NCI-H2227 (cell line): ENCODE results near the gene LRRC36.

Experiments used
- DNase-seq: peaks from one replicate; lab custom pipeline; 2025; ENCODE audit not compliant: unreplicated experiment; lab: John Stamatoyannopoulos, UW

The LRRC36 gene

GRCh38 chr16:67388591-67388990 lies 62.0 kb downstream of the LRRC36 start:
- no peak for DNase-seq

DNA sequence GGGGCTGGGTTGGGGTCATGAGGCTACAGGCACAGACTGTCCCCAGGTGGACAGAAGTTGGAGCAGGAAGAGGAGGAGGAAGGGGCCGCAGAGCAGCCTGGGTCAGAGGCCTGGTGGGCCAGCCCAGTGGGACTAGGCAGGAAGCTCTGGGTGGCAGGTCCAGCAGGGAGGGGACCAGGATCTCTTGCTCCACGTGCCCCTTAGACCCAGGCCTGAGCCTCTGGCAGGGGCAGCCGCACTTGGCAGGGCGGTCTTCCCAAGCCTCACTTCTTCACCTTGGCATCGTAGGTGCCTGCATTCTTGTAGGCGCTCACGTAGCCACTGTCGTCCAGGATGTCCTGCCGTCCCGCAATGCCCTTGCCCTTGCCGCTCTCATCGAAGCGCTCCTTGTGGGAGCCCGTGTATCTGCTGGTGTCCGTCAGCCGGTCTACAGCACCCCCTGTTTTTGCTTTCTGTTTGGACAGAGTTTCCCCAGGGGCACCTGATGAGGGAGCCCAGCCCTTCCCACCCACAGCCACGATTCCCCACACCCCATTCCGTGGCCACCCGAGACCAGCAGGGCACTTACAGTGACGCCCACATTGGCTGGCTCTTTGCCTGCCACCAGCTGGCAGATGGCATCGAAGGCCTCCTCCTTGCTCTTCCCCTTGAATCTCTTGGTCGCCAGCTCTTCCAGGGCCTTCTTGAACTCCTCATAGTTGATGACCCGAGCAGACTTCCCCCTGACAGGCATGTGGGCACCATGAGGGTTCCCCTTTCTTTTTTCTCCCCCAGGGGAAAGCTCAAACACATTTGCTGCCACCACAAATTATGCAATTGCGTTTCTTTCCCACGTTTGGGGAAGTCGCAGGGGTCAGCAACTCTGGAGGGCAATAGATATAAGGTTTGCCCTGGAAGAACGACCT lies 63.5 kb downstream of the LRRC36 start:
- no peak for DNase-seq

DNA sequence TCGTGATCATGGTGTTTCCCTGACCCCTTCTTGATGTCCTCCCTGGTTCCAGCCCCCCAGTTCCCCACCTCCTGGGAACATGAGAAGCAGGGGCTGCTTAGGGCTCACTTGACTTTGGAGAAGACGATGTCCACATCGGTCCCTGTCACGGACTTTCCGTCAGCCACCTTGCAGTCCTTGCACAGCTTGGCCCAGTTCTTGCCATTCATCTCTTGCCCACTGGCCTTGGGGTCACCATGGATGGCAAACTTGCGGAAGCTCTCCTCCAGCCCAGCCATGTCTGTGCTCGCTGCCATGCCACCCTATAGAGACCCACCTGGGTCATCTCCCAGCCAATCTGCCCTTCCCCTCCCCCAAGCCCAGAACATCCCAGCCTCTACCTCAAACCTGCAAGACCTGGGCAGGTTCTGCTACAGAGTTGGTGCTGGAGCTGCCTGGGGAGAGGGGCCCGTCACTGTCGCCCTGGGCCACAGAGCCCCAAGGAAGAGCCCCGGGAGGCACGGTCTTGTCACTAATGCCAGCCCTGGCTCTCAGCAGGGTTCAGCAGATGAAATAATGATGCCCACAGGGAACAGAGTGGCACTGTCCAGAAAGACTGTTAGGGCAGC lies 64.3 kb downstream of the LRRC36 start:
- no peak for DNase-seq

GRCh38 chr16:67391424-67392300 lies 65.0 kb downstream of the LRRC36 start:
- DNase-seq, result peak; percentile 28

DNA sequence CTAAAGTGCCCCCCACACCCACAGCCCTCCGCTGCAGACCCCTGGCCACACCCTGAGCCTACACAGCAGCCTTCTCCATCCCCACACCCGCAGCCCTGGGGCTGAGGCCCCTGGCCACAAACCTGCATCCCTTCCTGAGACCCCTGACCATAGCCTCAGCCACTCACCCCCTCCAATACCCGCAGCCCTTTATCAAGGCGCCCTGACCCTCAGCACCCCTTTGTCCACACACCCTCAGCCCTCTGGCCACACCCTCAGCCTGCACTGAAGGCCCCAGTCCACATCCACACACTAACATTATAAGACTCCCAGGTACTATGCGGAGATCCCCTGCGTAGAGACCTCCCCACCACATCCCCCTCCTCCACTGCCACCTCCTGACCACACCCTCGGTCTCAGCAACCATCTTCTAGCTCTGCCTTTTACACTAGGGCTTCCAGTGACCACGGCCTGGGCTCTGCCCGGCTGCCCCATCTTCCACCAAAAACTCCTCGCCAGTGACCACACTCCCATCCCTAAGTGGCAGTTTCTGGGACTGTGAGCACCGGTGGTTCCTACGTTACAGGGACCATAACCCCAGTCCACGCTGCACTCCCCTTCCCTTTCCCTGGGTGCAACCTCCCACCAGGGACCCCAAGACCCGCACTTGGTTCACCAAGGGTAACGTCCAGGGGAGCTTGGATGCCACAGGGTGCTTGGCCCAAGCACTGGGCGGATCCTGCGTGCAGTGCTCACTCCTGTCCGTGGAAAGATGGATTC lies 65.9 kb downstream of the LRRC36 start:
- DNase-seq, result peak; percentile 16

GRCh38 chr16:67393111-67393787 lies 66.6 kb downstream of the LRRC36 start, which contains the start of gene TPPP3:
Gene TPPP3 (minus strand): TSS chr16:67393498. CDS start chr16:67391111, 2,387 bp downstream.
- peak; percentile 93 for DNase-seq

- no peak for DNase-seq
These were observed 67.2 kb downstream of the LRRC36 start for GRCh38 chr16:67393788-67394154.

DNA sequence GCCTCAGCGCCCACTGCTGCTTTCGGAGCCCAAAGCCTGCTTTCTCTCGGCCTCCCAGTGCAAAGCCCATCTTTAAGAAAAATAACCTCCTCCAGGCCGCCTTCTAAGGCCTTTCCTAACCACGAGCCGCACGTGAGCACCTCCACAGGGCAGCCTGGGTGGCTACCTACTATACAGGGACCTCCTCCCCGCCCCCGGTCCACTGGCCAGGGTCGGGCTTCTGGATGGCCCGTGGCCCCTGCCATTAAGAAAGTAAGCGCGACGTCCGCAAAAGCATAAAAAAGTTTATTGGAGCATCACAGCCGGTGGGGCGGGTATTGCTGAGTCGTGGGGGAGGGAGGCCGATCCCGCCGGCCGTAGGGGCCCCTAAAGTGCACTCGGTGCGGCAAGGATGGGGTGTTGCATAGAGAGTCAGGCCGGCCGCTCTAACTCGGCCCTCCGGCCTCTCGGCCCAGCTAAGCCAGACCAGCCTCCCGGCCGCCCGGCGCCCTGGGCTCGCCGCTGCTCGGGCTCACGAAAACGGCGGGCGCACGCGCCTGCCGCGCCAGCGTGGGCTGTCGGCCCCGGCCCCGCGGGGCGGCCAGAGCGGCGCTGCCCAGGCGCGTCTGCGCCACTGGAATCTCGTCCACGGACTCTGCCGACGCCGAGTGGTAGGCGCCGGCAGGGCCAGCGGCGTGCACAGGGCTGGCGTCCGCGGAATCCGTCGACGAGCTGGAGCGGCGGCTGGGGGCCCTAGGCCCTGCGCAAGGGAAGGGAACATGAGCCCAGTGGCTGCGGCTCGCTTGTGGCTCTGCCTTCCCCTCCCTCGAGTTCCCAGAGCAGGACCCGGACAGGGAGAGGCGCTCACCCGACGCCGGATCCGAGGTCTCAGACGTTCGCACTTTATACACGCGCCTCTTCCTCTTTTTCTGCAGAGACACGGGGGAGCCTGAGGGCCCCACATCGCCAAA lies 67.8 kb downstream of the LRRC36 start:
- no peak for DNase-seq

- no peak for DNase-seq
These were observed 68.5 kb downstream of the LRRC36 start for GRCh38 chr16:67395105-67395457.

- DNase-seq, result peak; percentile 62
These were observed 69.0 kb downstream of the LRRC36 start for GRCh38 chr16:67395458-67396158.

DNA sequence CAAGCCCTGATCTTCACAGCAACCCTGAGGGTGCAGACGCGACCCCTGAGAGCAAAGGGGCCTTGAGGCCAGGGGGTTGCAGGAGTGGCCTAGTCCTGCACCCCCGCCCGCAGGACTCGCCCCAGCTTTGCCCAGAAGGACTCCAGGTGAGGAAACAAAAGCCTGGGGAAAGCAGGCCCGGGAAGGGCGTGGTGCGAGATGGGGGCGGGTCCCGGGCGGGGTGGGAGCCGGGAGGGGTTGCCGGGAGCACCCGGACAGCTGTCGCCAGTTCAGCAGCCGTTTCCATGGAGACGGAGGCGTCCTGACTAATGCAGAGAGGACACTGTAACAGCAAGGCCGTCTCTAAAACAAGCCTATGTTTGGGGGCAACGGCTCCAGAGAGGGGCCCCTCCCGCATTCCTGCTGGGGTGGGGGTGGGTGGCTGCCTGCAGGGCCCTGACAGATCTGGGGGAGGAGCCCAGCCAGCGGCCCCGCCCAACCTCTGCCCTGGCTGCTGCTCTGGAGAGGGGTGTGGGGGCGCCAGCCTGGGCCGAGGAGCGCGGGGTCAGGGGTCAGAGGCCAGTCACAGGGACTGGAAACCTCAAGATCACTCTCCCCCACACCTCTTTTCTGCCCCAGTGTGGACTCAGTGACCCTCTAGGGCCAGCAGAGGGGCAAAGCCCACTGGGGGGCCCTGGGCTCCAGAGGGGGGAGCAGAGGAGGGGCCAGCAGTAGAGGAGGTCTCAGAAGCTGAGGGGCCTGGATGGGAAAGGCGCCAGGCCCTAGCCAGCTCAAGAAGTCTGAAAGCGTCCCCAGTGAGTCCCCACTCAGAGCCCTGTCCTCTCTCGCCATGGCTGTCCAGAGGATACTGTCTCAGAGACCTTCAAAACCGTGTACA lies 69.8 kb downstream of the LRRC36 start:
- peak; percentile 92 for DNase-seq

DNA sequence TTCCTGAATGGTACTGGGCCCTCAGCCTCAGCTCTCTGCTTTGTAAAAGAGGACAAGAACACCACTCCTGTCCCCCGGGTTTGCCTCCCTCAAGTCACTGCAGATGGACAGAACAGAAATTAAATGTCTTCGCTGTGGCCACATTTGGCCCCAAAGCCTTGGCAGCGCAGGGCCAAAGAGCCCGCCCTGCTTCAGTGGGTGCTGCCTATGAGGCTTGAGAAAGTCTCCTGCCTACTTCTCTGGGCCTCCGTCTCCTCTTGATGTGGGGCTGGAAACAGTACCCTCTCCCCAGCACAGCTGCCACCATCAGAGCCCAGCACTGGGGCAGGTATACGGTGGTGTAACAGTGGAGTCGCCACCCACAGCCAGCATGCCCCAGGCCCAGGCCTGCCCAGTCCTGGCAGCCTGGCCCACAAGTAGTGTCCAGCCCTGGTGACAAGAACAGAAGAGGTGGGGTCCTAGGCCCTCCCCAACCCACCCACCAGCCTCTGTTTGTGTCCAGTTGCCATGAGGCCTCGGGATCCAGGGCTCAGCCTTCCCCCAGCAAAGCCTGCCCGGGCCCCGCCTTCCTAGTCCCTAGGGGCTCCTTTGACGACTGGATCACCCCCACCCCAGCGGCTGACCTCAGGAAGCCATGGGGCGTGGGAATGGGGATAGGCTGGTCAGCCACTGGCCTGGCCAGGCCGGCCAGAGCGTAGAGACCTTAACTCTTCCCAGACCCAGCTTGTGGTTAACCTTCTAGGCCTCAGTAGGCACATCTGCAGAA lies 70.6 kb downstream of the LRRC36 start:
- DNase-seq, result no peak

DNA sequence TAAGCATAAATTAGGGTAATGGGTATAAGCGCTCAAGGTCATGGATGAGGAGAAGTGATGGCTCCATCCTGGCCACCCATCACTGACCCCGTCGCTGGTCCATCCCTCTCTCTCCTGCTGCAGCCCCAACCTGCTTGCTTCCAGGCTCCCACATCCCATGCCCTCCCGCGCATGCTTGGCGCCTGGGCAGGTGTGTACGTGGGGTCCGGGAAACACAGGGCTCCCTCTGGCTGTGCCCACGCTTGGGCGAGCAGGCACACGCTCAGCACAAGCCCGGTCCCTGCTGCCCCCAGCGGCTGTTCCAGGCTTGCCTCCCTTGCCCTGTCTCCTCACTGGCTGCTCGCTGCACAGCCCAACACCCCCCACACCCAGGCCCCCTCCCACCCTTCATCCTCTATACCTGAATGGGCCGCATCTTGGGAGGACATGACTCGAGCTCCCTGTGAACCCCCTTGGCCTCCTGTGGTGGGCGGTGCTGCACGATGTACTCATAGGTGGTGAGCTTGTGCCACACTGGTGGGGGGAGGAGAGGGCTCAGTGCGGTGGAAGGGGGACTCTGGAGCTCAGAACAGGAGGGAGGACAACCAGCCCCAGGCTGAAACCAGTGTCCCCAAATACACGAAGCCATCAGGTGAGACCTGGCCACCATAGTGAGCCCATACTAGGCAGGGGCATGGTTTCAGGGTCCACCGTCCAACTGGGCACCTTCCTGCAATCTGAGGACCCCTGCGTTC lies 71.4 kb downstream of the LRRC36 start:
- DNase-seq, result no peak

- no peak for DNase-seq
These were observed 72.1 kb downstream of the LRRC36 start for GRCh38 chr16:67398546-67399217.

DNA sequence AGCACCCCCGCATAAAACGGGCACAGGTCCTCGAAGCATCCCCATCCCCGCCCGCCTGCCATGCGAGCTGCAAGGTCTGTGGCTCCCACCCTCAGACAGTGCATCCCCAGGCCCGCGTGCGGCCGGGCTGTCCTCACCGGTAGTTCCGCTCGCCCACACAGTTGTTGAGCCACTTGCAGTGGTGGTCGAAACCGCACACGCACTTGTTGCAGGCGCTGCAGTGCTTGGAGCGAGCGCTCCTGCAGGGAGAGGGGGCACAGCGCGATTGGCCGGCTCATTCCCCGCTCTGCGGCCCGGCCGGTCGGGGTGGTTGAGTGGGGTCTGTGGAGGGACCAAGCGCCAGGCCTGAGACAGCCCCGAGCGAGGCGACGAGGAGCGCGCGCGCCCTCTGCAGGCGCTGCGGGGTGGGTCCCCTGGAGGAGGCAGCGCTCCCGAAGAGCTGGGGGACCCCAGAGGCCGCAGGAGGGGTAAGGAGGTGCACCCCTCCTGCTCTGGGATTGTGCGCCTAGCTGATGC lies 72.7 kb downstream of the LRRC36 start:
- no peak for DNase-seq
